Testis (tissue), 2 donors: ENCODE results near the gene TEX51.

Experiments
- CTCF ChIP-seq, 3 experiments: fragments of 450-650 bp in 2 of 3; fragments of 200-600 bp in 1 of 3; sonication (generic) in 1 of 3; IDR thresholded peaks; one replicate each; pipeline ENCODE4 v1.5.1; 2016 to 2019; ENCODE audit warnings: antibody characterized with exemption in 3 of 3, mild to moderate bottlenecking in 2 of 3, moderate library complexity in 1 of 3
- POLR2A ChIP-seq: fragments of 450-650 bp; IDR thresholded peaks from one replicate; pipeline ENCODE4 v1.6.1; 2017; ENCODE audit warnings: antibody characterized with exemption, mild to moderate bottlenecking, moderate library complexity

- TF ChIP-seq POLR2A, result no peak
- TF ChIP-seq CTCF (IDR thresholded peaks at IDR 0.05), result no peak
Observed at GRCh38 chr2:126910637-126911036, 11.9 kb downstream of the TEX51 start.
